GOT3 (cell line): ENCODE data around the gene IQCK.

Experiments used
- DNase-seq: peaks from one replicate; lab custom pipeline; 2025; ENCODE audit warnings: mixed read lengths; lab: John Stamatoyannopoulos, UW

The IQCK gene

DNA sequence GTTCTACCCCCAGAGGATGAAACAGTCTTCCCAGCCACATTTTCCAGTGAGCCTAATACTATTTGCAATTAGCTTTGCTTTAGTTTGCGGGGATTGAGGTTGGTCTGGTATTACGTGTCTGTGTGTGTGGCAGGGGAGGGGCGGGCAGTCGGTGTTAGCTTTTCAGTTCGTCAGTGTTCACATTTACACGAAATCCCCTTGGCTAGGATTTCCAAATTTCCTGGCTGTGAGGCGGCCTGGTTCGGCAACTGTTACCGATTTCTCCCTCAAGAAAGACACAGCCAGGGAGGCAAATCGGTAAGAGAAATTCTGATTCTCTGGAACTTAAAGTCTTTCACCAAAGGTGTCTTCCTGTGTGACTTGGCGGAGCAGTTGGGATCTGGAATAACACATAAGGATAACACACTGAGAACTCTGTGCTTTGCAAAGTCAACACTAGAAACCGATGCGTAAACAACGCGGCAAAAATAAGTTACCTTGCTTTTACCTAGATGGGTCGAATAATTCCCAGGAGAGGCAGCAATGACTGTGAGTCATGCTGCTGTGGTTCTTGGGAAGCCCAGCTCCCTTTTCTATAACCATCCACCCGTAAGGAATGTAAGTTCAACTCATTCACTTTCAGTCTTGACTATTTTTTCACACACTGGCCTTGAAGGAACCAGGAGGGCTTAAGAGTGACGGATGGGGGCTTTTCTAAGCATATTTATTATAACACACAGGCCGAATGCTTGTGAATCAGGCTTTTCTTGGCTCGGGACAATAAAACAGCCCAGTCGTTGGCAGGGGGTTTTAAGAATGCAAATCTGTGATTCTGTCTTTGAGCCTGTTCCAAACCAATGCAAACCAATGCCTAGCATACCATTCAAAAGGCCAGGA, 142.3 kb downstream of the IQCK start:
- DNase-seq, result no peak

DNA sequence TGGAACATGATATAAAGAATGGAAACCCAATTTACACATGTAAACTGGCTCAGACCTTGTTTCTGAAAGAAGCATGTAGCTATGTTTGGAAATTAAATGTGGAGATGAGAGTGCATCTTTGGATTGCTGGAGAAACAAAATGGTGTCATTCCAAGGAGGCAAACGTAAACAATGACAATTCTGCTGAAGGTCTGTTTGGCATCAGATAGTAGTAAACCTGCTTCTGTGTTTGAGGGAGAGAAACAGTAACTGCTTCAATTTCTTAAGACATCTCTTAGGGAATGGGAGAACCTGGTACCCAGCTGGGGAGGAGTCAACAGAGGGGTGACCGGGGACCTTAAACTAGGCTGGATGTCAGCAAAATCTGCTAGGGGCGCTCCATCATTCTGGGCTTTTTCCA, 143.1 kb downstream of the IQCK start:
- DNase-seq, result no peak

DNA sequence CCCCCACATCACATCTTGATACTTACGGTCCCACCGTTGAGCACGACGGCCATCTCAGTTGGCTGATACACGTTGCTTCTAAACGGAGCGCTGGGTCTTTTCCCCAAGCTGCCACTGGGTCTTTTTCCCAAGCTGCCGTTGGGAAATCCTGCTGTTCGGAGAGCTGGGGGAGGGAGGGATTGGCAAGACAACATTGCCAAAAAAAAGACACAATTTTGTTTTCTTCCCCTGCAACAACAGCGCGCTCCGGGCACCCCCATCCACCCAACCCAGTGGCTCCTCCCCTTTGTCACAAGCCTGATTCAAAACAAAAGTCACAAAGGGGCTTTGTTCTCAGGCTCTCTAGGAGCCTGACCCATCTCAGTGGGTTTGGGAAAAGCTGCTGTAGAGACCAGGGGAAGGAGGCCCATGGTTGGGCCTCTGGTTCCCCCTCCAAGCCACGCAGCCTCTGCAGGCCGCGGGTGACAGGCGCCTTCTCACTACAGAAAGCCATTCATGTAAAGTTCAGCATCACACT, 143.8 kb downstream of the IQCK start:
- no peak for DNase-seq

DNA sequence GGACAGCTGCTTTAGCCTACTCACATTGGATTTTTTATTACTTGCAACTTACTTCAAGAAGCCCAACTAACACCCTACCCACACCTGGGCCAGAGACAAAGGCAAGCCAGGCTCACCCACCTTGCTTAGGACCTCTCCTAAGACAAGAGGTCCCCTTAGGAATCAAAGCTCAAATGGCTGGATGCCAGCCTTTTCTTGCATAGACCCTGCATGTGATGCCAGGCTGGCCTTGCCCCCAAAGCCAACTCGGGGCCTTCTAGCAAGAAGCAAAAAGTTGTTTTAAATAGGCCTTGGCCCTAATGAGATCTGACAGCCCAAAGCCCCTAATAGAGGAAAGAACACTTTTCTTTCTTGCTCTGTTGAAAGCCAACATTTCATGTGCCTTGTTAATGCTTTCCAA, 145.9 kb downstream of the IQCK start:
- no peak for DNase-seq

DNA sequence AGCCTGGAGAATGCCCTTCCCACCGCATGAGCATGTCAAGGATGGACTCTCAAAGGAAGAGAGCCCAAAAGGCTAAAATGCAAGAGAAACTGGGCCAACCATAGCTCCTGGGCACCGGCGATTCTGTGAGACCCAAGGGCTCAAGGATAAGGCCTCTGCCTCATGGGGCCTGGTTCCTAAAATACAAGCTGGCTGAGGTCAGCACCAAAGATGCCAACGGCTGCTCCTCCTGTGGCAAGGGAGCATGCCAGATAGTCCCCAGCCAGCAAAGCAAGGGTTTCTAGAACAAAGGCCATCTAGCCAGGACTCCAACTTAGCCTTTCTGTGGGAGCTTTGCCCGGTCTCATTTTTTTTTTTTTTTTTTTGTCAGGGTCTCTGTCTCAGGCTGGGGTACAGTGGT, 146.5 kb downstream of the IQCK start:
- no peak for DNase-seq

DNA sequence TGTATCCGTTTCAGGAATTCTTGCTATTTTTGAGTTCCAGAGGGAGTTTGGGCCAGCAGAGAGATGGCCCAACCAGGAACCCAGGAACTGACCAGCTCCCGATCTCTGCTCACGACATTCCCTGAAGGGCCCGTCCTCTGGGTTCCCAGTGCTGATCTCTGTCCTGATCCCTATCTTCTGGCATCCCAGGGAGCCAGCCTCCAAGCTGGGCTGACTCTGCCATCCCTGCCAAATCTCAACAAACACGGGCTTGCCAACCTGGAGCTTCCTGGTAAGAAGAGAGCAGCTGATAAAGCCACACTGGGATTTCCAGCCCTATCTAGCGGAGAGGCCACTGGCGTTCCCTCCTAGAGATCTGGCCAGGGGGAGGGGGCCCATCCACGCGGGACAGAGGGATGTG, 150.3 kb downstream of the IQCK start:
- DNase-seq, result no peak

DNA sequence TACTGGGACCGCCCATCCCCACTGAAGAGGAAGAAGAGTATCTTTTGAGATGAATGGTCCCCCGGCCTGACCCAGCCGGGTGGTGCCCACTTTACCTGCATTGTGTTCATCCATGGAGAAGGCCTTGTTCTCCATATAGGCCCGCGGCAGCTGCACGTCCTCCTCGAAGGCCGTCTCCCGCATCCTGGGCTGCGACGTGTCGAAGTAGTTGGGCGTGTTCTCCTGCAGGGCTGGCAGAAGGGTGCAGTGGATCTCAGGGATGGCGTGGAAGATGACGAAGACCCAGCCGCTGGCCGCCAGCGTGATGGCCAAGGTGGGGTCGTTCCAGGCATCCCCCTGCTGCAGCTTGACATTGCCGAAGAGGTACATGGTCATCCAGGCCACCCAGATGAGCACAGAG, 153.7 kb downstream of the IQCK start:
- DNase-seq, result no peak

DNA sequence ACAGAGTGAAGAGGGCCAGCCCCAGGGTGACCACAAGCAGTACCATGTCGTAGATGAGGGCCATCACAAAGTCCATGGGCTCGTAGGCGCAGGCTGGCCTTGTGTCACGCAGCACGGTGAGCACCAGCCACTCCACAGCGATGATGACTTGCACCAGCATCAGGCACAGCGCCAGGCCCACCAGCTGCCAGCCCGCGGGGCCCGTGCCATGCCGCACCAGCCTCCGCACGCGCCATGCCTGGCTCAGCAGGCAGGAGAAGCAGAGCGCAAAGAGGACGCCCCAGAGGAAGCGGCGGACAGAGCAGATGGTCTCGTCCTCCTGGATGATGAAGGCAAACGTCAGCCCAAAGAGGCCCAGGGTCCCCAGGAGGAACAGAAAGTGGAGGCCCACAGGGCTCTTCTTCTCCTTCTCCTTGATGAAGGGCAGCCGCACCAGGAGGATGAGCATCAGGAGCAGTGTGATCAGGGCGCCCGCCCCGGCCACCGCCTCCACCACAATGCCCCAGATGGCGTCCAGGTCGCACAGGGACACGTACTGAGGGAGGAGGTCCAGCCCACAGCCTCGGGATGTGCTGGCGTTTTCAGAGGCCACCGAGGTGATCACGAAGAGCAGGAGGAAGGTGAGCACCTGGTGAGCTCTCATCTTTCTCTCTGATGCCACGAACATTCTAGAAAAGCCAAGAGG, 154.2 kb downstream of the IQCK start:
- no peak for DNase-seq

DNA sequence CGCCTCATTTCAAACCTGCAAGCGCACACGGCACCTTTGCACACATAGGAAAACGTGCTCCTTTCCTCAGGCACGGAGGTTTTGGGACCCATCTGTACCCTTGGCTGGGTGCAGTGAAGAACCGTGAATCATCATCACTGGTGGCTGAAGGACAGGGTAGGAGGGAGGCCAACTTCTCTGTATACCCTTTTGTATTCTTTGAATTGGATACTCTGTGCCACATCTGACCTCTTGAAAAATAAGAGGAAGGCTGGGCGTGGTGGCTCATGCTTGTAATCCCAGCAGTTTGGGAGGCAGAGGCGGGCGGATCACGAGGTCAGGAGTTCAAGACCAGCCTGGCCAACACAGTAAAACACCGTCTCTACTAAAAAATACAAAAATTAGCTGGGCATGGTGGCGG, 154.9 kb downstream of the IQCK start:
- DNase-seq, result no peak

DNA sequence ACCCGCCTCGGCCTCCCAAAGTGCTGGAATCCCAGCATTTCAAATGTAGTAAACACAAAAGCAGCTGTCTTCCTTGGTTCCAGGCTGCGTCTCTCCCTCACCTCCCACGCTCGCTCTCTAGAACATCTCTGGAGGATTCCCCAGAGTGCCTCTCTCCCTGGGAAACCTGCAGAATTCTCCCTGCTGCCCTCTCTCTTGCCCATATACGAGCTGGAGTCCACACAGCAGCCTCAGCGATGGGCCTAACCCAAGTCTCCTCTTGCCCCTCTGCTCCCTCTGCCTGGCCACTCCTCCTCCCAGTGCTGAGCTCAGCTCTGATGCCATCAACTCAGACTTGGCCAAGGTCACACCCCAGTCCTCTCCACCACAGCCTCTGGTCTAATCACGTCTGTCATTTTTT, 156.0 kb downstream of the IQCK start:
- DNase-seq, result no peak

DNA sequence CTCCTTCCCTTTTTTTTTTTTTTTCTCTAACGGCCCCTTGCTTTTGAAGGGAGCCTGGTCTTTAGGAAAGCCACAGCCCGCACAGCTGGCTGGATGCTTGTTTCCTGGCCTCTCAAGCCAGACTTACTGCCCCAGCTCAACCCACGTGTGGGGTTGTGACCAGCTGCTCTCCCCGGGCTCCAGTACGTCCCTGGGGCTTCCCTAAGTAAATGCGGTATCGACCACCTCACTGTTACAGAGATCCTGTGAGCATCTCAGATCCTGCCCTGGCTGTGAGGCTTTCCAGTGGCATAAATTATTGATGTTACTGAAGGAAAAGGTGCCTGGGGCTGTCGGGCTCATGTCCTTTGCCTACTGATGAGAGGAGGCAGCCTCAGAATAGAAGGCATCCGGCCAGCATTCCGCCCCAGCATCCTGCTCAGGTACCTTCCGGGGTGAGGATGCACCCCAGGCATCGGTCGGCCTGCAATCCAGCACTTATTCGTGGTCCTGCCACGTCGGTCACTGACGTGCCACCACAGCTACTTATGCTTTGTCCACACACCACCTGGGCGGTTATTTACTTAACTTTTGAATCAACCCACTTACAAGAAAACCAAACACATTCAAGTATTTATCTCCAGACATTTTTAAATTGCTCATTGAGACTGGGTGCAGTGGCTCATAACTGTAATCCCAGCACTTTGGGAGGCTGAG, 156.9 kb downstream of the IQCK start:
- DNase-seq, result no peak

DNA sequence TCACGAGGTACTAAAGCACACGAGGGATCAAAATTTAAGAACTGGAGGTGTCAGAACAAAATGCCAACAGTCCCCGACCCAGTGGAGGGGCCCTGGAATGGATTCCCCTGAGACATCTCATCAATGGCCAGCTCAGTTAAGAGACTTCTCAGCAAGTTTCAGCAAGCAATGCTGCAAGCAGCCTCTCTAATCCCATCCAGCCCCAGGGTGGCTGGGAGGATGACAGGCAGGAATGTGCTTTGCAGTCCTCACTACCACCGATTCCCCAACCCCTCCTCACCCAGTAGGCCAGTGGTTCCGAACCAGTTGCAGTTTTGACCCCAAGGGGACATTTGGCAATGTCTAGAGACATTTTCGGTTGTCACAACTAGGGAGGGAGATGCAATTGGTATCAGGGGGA, 157.8 kb downstream of the IQCK start:
- DNase-seq, result no peak

DNA sequence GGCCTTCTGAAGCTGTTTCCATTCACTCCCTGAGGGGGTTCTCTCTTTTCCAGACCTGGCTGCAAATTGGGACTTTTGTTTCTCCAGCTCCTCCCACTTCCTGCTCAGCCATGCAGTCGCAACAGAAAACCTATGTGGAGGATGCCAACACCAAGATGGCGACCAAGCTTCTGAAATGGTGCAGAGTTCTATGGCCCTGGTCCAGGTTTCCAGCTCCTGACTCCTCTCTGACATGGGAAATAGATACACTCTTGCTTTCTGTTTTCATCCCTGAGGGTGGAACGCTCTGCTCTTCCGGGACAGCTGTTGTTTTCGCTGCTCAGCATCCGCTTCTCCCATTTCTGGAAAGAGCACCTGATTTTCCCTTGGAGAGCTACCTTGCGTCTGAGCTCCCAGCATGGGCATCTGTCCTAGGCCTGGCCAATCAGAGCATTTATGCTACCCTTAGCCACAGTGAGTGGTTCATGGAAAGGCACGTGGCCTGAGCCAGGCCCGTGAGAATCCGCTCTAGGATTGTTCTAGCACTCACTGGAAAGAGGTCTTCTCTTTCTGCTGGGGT, 158.5 kb downstream of the IQCK start:
- no peak for DNase-seq

DNA sequence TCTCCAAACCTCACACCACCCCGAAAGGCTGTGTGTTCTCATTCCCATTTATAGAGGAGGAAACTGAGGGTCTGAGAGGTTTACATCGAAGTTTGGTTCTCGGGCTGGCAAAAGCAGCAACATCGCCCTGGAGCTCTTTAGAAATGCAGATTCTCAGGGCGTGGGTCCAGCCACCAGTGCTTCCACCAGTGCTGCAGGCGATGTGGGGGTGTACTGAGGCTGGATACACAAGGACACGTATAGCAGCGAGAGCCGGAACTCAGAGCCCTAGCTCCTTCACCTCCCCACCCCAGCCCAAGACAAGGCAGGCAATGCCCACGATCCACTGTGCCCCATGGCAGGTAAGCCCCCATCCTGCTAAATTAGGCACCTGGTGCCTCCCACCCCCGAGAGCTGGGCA, 160.7 kb downstream of the IQCK start:
- DNase-seq, result no peak

DNA sequence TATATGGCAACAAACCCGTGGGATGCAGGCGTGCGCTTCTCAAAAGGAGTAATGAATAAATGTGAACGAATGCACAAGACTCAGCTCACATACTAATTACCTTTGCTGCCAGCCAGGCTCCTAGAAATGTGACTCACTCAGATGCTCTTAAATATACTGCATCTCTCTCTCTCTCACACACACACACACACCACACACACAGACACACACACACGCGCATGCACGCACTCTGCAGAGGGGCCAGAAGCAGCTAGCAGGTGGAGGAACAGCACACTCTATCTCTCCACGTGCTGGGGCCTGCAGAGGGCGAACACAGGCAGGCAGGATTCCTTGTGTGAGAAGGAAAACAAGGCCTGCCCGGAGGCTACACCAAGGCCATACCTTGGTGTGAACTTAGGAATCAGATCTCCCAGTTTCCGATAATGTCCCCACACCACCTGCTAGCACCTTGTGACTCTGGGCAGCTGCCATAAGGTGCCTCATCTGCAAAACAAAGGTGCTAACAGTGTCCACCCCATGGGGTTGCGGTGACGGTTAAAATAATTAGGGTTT, 161.2 kb downstream of the IQCK start:
- DNase-seq, result no peak

DNA sequence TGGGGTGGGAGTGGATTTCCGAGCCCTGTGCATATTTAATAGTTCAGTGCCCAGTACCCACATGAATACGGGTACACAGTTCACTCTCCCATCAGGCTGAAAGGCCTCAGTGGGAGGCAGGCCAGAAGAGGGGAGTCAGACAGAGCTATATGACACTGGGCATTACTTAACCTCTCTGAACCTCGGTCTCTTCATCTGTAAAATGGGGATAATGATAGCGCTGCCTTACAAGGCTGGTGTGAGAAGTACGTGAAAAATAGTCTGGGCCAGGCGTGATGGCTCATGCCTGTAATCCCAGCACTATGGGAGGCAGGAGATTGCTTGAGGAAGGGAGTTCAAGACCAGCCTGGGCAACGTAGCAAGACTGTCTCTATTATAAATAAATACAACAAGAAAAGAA, 163.0 kb downstream of the IQCK start:
- DNase-seq, result no peak

DNA sequence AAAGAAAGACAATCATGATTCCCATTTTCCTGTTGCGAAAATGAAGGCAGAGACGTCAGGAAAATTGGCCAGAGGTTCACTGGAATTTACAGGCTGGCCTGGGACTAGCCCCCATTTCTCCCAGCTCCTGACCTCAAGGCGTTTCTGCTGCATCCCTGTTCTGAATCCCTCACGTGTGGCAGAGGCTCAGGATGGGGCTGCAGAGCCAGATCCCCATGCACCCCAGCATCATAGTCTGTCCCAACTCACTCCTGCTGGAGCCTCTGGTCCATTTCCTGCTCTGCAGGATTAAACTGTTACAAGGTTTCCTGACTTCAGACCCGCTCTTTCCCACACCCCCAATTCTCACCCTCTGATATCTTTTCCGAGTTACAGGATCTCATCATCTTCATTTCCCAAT, 163.7 kb downstream of the IQCK start:
- no peak for DNase-seq

DNA sequence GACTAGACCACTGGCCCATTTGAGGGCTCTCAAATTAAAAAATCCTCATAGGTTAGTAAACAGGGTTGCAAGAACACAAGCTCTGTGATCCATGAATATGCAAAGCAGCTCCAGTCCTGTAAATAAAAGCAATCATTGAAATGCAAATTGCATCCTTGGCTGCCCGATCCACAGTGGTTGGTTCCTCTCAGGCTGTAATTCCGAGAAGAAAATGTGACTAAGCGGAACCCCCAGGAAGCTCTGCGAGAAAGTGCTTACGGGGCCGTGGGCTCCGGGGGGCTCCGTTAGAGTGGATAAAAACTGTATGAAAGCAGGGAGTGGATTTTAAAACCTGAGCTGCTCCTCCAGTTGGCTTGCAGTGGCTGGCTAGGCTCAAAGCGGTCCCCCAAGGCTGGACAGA, 164.1 kb downstream of the IQCK start:
- DNase-seq, result no peak

DNA sequence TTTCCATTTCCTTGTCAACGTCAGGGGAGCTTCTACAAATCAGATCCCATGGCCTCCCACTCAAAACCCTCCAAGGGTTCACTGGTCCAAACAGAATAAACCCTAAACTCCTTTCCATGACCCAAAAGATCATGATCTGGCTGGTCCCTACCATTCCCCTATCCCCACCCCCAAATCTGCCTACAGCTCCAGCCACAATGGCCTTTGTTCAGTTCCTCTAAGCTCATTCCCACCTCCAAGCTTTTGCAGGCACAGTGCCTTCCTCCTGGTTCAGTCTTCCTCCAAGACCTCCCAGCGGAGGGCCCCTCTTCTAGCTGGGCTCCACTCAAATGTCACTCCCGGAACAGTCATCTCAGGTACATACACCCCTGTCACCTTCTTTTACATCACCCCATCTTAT, 164.6 kb downstream of the IQCK start:
- no peak for DNase-seq

DNA sequence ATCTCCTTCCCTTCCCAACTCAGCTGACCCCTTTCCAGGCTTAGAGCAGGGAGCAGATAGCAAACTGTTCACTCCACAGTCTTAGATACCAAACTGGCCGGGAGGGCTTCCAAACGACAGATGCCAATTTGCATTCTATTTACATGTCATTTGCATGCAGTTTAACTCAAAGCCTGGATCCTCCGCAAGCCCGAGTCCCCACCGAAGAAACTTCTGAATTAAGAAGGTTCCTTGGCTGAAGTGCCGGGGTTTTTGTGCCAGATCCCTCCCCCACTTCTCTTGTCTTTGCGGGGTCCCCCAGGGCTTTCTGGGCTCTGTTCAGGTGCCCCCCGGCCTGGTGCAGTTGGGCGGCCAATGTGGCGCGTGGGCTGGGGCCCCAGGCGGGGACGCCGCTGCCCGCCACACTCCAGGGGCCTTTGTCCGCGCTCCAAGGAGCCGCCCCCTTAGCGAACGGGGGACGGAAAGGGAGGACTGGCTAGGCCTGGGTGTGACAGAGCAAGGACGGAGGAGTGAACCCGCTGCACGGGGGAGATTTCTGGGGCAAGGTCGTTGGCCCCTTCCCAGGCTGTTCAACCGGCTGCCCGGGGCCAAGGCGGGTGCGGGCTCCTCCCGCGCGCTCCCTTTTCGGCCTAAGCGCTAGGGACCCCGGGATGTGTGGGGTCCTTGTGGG, 165.4 kb downstream of the IQCK start:
- DNase-seq, result no peak

DNA sequence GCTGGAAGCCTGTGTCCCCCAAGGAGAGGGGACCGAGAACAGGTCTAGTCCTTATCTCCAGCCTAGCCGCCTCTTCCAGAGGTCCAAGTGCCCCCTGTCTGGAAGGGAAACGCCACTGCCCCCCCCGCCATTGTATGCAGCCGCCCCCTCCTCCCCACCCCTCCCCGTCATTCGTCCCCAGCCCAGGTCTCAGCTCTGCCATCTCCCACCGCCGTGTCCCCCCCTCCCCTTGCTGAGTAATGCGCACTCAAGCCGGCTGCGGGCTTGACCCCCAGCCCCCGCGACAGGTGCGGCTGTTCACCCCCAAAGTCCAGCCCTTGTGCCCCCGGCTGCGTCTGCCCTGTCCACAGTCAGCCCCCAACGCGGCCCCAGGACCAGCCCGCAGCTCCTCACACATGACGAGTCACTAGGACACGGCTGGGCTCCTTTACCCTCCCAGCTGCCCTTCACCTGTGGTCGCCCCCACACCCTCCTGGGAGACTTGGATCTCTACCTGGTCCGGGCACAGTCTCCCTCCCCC, 166.0 kb downstream of the IQCK start:
- DNase-seq, result no peak
